Epithelial cell of esophagus (primary cell): ENCODE measurements around the gene PPP1R1A.
A peak's percentile ranks its signal among the peaks of the same experiment; 100 is the strongest.

ENCODE experiments used
- DNase-seq: peaks from one replicate; pipeline ENCODE4 v3.0.0; 2010; ENCODE audit warnings: low read depth
- H3K4me3 ChIP-seq: 2 replicates; pipeline ENCODE4 v1.5.1; 2011; ENCODE audit warnings: mild to moderate bottlenecking, low read length, control low read depth
- TF ChIP-seq, protein P1 (sequence below): IDR thresholded peaks from 2 replicates; pipeline ENCODE4 v1.5.1; 2011; ENCODE audit warnings: low read depth, mild to moderate bottlenecking, low read length, control low read depth, inconsistent platforms; ENCODE audit not compliant: insufficient read depth; ENCODE audit errors: missing control alignments

PPP1R1A gene

DNA sequence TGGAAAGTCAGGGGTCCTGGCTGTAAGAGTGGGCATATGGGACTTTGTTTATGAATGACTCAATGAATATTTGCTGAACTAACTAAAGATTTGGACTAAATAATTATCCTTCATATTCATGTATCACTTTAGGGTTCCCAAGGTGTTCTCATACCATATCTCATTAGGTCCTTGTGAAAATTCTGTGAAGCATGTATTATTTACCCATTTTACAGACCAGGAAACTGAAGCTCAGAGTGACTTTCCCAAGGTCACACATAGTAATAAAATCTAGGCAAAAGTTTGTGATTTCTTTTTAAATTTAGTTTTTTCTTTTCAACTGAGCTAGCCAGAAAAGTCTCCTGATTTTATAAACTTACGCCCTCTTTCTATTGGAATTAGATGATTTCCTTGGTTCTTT is 29.7 kb downstream of the PPP1R1A start:
- no peak overlapping the region for H3K4me3 ChIP-seq
- no peak for DNase-seq
- TF ChIP-seq, protein P1, sequence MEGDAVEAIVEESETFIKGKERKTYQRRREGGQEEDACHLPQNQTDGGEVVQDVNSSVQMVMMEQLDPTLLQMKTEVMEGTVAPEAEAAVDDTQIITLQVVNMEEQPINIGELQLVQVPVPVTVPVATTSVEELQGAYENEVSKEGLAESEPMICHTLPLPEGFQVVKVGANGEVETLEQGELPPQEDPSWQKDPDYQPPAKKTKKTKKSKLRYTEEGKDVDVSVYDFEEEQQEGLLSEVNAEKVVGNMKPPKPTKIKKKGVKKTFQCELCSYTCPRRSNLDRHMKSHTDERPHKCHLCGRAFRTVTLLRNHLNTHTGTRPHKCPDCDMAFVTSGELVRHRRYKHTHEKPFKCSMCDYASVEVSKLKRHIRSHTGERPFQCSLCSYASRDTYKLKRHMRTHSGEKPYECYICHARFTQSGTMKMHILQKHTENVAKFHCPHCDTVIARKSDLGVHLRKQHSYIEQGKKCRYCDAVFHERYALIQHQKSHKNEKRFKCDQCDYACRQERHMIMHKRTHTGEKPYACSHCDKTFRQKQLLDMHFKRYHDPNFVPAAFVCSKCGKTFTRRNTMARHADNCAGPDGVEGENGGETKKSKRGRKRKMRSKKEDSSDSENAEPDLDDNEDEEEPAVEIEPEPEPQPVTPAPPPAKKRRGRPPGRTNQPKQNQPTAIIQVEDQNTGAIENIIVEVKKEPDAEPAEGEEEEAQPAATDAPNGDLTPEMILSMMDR, result no peak

DNA sequence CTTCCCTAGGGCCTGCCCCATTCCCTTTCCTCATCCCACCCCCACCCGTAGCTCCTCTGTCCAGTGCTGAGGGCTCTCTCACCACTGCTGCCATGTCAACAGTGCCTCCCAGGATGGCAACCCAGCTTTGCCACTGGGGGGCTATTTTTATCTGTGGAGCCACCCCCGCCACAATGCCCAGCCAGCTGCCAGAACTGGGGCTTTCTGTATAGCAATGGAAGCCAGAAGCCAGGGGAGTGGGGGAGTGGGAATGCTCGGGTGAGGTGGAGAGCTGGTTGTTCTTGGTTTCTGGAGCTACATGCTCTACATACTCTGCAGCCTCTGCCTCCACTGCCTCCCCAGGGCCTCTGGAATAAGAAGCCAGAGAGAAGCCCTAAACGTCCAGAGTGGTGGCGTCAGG is 30.1 kb downstream of the PPP1R1A start:
- TF ChIP-seq, protein P1, result no peak
- no peak for DNase-seq
- no peak overlapping the region for H3K4me3 ChIP-seq

DNA sequence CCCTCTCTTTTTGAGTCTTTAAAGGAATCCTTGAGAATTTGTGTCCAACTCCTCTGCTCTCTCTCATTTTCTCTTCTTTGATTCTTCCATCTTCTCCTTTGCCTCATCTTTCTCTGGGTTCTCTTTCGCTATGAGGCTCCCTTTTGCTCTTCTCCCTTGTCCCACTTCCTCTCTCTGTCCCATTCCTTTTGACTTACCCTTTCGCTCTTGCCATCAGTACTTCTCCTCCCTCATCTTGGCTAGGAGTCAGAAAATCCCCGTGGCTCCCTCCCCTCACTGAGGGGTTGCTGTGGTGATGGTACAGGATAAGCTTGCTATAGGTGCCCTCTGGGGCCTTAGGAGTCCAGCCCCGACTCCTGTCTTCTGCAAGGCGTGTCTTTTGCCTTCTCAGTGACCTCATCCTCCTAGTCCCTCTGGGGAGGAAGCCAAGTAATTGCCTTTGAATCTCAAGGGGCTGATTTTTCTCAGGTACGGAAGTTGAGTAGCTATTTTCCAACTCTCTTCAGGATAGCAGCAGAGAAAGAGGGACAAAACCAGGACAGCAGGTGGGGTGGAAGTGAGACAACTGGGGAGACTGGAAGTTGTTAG is 32.7 kb downstream of the PPP1R1A start:
- H3K4me3 ChIP-seq, result no peak overlapping the region
- no peak for DNase-seq
- TF ChIP-seq, protein P1, result no peak

- peak; percentile 83 for DNase-seq
- TF ChIP-seq, protein P1, result no peak
- H3K4me3 ChIP-seq, result peak overlapping the region; percentile 25
Measured at GRCh38 chr12:54549774-54550451, 38.5 kb downstream of the PPP1R1A start.

GRCh38 chr12:54546511-54546910 is 41.9 kb downstream of the PPP1R1A start:
- no peak for DNase-seq
- TF ChIP-seq, protein P1, result no peak
- no peak overlapping the region for H3K4me3 ChIP-seq

DNA sequence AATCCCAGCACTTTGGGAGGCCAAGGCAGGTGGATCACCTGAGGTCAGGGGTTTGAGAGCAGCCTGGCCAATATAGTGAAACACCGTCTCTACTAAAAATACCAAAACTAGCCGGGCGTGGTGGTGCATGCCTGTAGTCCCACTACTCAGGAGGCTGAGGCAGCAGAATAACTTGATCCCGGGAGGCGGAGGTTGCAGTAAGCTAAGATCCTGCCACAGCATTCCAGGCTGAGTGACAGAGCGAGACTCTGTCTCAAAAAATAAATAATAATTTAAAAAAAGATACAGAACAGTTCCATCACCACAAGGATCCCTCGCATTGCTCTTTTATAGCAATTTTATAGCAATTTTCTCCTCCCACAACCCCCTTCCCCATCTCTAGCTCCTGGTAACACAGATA is 43.7 kb downstream of the PPP1R1A start:
- DNase-seq, result no peak
- TF ChIP-seq, protein P1, result no peak
- no peak overlapping the region for H3K4me3 ChIP-seq

DNA sequence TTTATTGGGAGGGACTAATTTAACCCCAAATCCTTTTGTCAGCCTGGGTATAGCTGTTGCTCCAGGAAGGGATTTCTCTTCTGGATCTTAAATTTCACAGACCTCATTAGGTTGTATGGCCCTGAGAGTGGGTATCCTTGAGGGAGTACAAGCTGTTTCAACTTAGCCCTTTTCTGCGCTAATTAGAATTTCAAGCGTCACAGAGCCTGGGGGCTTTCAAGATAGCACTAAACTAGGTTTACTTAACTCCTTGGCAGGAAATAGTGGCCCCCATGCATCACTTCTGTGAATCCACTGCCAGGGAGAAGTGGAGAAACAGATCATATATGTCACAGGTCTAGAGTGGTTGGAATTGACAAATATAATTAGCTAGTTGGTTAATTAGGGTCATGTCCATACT is 44.9 kb downstream of the PPP1R1A start:
- TF ChIP-seq, protein P1, result no peak
- H3K4me3 ChIP-seq, result no peak overlapping the region
- DNase-seq, result no peak
